ENCODE data around the gene LRCH3. TPM values are rescaled to one million over a fixed set of nuclear protein-coding genes. Genes with fewer than 3 reads are reported as not detected.

LRCH3 gene
- total and polyA plus RNA-seq, 2 of the 13 experiments (the other 11 are each of a cell fraction or from before 2014, with no cell fraction given) = 25.5 to 103 TPM

DNA sequence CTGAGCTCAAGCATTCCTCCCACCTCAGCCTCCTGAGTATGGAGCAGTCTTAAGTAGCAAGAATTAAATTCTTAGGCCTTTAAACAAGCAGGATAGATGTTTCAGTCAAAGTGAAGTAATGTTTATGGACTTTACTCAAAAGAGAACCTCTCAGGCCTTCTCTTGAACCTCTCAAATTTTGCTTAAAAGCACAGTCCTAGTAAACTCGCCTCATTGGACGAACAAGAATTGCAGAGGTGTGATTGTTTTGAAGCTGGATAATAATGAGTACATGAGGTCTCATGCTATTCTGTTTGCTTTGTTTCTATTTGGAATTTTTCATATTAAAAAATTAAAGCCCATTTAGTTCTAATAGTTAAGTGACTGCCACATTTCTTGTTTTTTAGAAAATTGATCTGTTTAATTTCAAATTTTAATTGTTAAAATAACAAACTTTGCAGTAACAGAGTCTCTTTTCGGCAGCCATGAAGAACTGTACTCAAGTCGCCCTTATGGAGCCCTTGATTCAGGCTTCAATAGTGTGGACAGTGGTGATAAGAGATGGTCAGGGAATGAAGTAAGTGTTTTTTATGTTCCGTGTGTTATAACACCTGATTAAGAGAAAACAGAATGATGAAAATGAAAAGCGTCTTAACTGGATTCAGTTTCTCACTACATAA lies 39.4 kb downstream of the LRCH3 start:
- FAIRE-seq (no peak), ATAC-seq (no peak), DNase-seq (ENCODE audit: low spot score) (no peak)
- TF ChIP-seq, protein P1, sequence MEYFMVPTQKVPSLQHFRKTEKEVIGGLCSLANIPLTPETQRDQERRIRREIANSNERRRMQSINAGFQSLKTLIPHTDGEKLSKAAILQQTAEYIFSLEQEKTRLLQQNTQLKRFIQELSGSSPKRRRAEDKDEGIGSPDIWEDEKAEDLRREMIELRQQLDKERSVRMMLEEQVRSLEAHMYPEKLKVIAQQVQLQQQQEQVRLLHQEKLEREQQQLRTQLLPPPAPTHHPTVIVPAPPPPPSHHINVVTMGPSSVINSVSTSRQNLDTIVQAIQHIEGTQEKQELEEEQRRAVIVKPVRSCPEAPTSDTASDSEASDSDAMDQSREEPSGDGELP (IDR thresholded peaks at IDR 0.05; ENCODE audit: borderline replicate concordance, low read depth) = no peak
- Histone ChIP-seq H2AFZ (ENCODE audit: low read length) (no peak overlapping the region), H4K20me1 (ENCODE audit: insufficient read depth, low read length) (no peaks in the 10 kb centered on the region), H3K9ac (ENCODE audit: insufficient read depth, low read depth, low read length) (no peak overlapping the region), H3K4me3 (replicated peaks in 1 of 3; ENCODE audit: insufficient read depth in 1 of 3, low read depth in 2 of 3, low read length in 3 of 3) (no peak overlapping the region), H3K27me3 (ENCODE audit: control insufficient read depth in 1 of 2, insufficient read depth in 2 of 2, low read length in 2 of 2) (no peaks in the 10 kb centered on the region), H3K4me1 (ENCODE audit: insufficient read depth, low read length) (no peaks in the 10 kb centered on the region), H3K27ac (ENCODE audit: extremely low read length, insufficient read depth, low read length) (no peak overlapping the region), H3K36me3 (replicated peaks in 1 of 2; ENCODE audit: control insufficient read depth in 1 of 2, insufficient read depth in 2 of 2, low read length in 2 of 2) (peaks cover 8 to 40% of the 10 kb centered on the region in 2 experiments), H3K4me2 (ENCODE audit: low read depth, low read length) (no peak overlapping the region), H3K9me3 (ENCODE audit: low read length) (no peaks in the 10 kb centered on the region), H3K79me2 (ENCODE audit: insufficient read depth, low read length) (no peaks in the 10 kb centered on the region)
- intact Hi-C loops (cut with micrococcal nuclease; ENCODE audit: unreplicated experiment) = no loop called here
- in situ Hi-C loops (cut with HindIII; ENCODE audit: extremely low pct_ligation_motif_present, low pct_unique_long_range_greater_than_20kb) = no loop called here
- 81% methylated on average over 6 of the region's 6 CpGs for WGBS (ENCODE audit: low lambda C conversion rate)
- POLR2A ChIA-PET = no interaction called here
- BruUV-seq (replicated peaks) = no TSS peak
- CTCF ChIA-PET (ENCODE audit: low intra/inter-chr PET ratio, low total read pairs) = no interaction called here

DNA sequence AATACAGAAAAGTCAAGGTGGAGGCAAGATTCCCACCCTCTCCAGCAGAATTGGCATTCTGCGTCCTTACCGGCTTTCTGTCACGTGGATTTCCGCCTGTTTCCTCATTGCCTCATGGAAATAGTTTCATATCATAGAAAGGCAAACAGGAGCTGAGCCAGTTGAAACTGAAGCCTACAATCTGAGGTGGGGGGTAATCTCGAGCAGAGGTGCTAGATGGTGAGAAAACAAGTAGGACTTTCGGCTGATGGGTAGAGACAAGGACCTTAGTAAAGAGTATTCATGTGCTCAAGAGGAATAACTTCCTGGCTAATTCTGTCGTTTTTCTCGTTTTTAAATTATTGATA lies 39.9 kb downstream of the LRCH3 start:
- intact Hi-C loops (cut with micrococcal nuclease; ENCODE audit: unreplicated experiment) (no loop called here), in situ Hi-C loops (cut with HindIII; ENCODE audit: extremely low pct_ligation_motif_present, low pct_unique_long_range_greater_than_20kb) (no loop called here)
- H3K27me3 ChIP-seq (ENCODE audit: control insufficient read depth in 1 of 2, insufficient read depth in 2 of 2, low read length in 2 of 2) = no peaks in the 10 kb centered on the region
- TSS peak; percentile 27 for BruUV-seq (replicated peaks)
- TF ChIP-seq MAZ (IDR thresholded peaks at IDR 0.05; ENCODE audit: borderline replicate concordance, low read depth, low read length) (no peak), MAZ (CRISPR knock-in tag; IDR thresholded peaks at IDR 0.05; ENCODE audit: low read depth) (no peak), POGZ (CRISPR knock-in tag; IDR thresholded peaks at IDR 0.05) (no peak), RBFOX2 (IDR thresholded peaks at IDR 0.05; ENCODE audit: low read depth, low read length) (no peak), ARID2 (CRISPR knock-in tag; IDR thresholded peaks at IDR 0.05; ENCODE audit: borderline replicate concordance) (no peak), ZNF282 (IDR thresholded peaks at IDR 0.05; ENCODE audit: partially characterized antibody) (no peak), ZNF256 (CRISPR knock-in tag; conservative IDR thresholded peaks at IDR 0.05) (no peak), ZNF333 (CRISPR knock-in tag; IDR thresholded peaks at IDR 0.05; ENCODE audit: borderline replicate concordance) (no peak), ZEB1 (IDR thresholded peaks at IDR 0.05; ENCODE audit: insufficient replicate concordance, low read depth) (no peak), ZSCAN22 (CRISPR knock-in tag; IDR thresholded peaks at IDR 0.05) (no peak), SP140L (CRISPR knock-in tag; IDR thresholded peaks at IDR 0.05; ENCODE audit: borderline replicate concordance) (no peak), SMARCE1 (IDR thresholded peaks at IDR 0.05; ENCODE audit: borderline replicate concordance) (no peak), RAD21 (CRISPR knock-in tag; IDR thresholded peaks at IDR 0.05) (no peak), CHD4 (IDR thresholded peaks at IDR 0.05; ENCODE audit: borderline replicate concordance, low read length) (no peak), JUND (CRISPR knock-in tag; IDR thresholded peaks at IDR 0.05) (no peak), CBX5 (CRISPR knock-in tag; IDR thresholded peaks at IDR 0.05; ENCODE audit: borderline replicate concordance) (no peak)
- H3K36me3 ChIP-seq (replicated peaks in 1 of 2; ENCODE audit: control insufficient read depth in 1 of 2, insufficient read depth in 2 of 2, low read length in 2 of 2) = peaks cover 10 to 42% of the 10 kb centered on the region in 2 experiments
- H3K4me3 ChIP-seq (replicated peaks in 1 of 3; ENCODE audit: insufficient read depth in 1 of 3, low read depth in 2 of 3, low read length in 3 of 3) = no peak overlapping the region
- H2AFZ ChIP-seq (ENCODE audit: low read length) = no peak overlapping the region
- no peak overlapping the region for H3K27ac ChIP-seq (ENCODE audit: extremely low read length, insufficient read depth, low read length)
- H3K79me2 ChIP-seq (ENCODE audit: insufficient read depth, low read length) = no peaks in the 10 kb centered on the region
- WGBS (ENCODE audit: low lambda C conversion rate) = 97% methylated on average over 8 of the region's 8 CpGs
- no peaks in the 10 kb centered on the region for H3K9me3 ChIP-seq (ENCODE audit: low read length)
- POLR2A ChIA-PET = no interaction called here
- ATAC-seq (no peak), FAIRE-seq (no peak), DNase-seq (ENCODE audit: low spot score) (no peak)
- no peak overlapping the region for H3K9ac ChIP-seq (ENCODE audit: insufficient read depth, low read depth, low read length)
- H4K20me1 ChIP-seq (ENCODE audit: insufficient read depth, low read length) = no peaks in the 10 kb centered on the region
- CTCF ChIA-PET (ENCODE audit: low intra/inter-chr PET ratio, low total read pairs) = no interaction called here
- no peaks in the 10 kb centered on the region for H3K4me1 ChIP-seq (ENCODE audit: insufficient read depth, low read length)
- H3K4me2 ChIP-seq (ENCODE audit: low read depth, low read length) = no peak overlapping the region
